ENCODE data around the gene PRDM16. TPM values are rescaled to one million over a fixed set of nuclear protein-coding genes. Genes with fewer than 3 reads are reported as not detected.

The PRDM16 gene
- total and polyA plus RNA-seq, 2 of the 13 experiments (the other 11 are each of a cell fraction or from before 2014, with no cell fraction given) = 0.15 to 0.81 TPM

- TF ChIP-seq RAD51 (IDR thresholded peaks at IDR 0.05; ENCODE audit: borderline replicate concordance) = no peak
- TF ChIP-seq HNF1A (IDR thresholded peaks at IDR 0.05; ENCODE audit: low read depth) = no peak
- TF ChIP-seq HNF1A (CRISPR knock-in tag; IDR thresholded peaks at IDR 0.05; ENCODE audit: borderline replicate concordance) = no peak
- TF ChIP-seq FOXK1 (CRISPR knock-in tag; IDR thresholded peaks at IDR 0.05; ENCODE audit: borderline replicate concordance, low read depth) = no peak; the same call in 1 of the 2 replicates
- TF ChIP-seq ATRX (CRISPR knock-in tag; IDR thresholded peaks at IDR 0.05; ENCODE audit: borderline replicate concordance) = no peak
- no peak for TF ChIP-seq ZNF703 (CRISPR knock-in tag; IDR thresholded peaks at IDR 0.05; ENCODE audit: borderline replicate concordance)
- TF ChIP-seq ZNF780A (CRISPR knock-in tag; IDR thresholded peaks at IDR 0.05) = no peak
- no peak for TF ChIP-seq ZNF724P (CRISPR knock-in tag; IDR thresholded peaks at IDR 0.05; ENCODE audit: borderline replicate concordance)
- peak; percentile 24; the same call in 1 of the 2 replicates for TF ChIP-seq TCF7 (IDR thresholded peaks at IDR 0.05; ENCODE audit: low read depth)
- TF ChIP-seq ZNF674 (CRISPR knock-in tag; IDR thresholded peaks at IDR 0.05; ENCODE audit: low read depth) = no peak
- no peak for TF ChIP-seq ZNF281 (CRISPR knock-in tag; IDR thresholded peaks at IDR 0.05; ENCODE audit: borderline replicate concordance)
- TF ChIP-seq IRX3 (CRISPR knock-in tag; IDR thresholded peaks at IDR 0.05; ENCODE audit: borderline replicate concordance, low read depth) = no peak
- no peak for TF ChIP-seq FOXA1 (IDR thresholded peaks at IDR 0.05)
- TF ChIP-seq FOXA1 (CRISPR knock-in tag; IDR thresholded peaks at IDR 0.05) = peak; percentile 65; the same call in 1 of the 2 replicates
- no peak for TF ChIP-seq ZBTB7B (CRISPR knock-in tag; IDR thresholded peaks at IDR 0.05)
- TF ChIP-seq ARID5B (CRISPR knock-in tag; IDR thresholded peaks at IDR 0.05) = peak; percentile 44
- no peak for TF ChIP-seq KDM5B (CRISPR knock-in tag; IDR thresholded peaks at IDR 0.05; ENCODE audit: borderline replicate concordance)
- no peak for TF ChIP-seq ZC3H4 (CRISPR knock-in tag; IDR thresholded peaks at IDR 0.05; ENCODE audit: borderline replicate concordance)
Observed at GRCh38 chr1:3443807-3444206, 374.8 kb downstream of the PRDM16 start (continued).
